HEK293 (cell line): ENCODE data around the gene BUD23.
A peak's percentile ranks its signal among the peaks of the same experiment; 100 is the strongest.

Experiments used
- EGR2 ChIP-seq: fragments of 450-650 bp; formaldehyde crosslinking; IDR thresholded peaks from 2 replicates; pipeline ENCODE4 v1.5.1; 2016; ENCODE audit warnings: low read depth, missing biosample characterization, missing genetic modification characterization
- GLI2 ChIP-seq: fragments of 450-650 bp; formaldehyde crosslinking; IDR thresholded peaks from 2 replicates; pipeline ENCODE4; 2017; ENCODE audit warnings: missing biosample characterization, missing genetic modification characterization, low read depth, borderline replicate concordance
- GLIS1 ChIP-seq: fragments of 450-650 bp; formaldehyde crosslinking; IDR thresholded peaks from 2 replicates; pipeline ENCODE4 v1.5.1; 2016; ENCODE audit warnings: missing biosample characterization, missing genetic modification characterization
- HOXC10 ChIP-seq: sonication (generic); formaldehyde crosslinking; IDR thresholded peaks from 2 replicates; pipeline ENCODE4 v1.8.1; 2023; ENCODE audit warnings: mild to moderate bottlenecking, missing genetic modification reagents
- IKZF3 ChIP-seq: fragments of 450-650 bp; IDR thresholded peaks from 2 replicates; pipeline ENCODE4 v1.5.0; 2018; ENCODE audit warnings: missing biosample characterization, mild to moderate bottlenecking, missing genetic modification characterization, moderate library complexity
- KLF8 ChIP-seq: fragments of 450-650 bp; formaldehyde crosslinking; IDR thresholded peaks from 2 replicates; pipeline ENCODE4 v1.5.1; 2016; ENCODE audit warnings: missing biosample characterization, missing genetic modification characterization
- KLF9 ChIP-seq: fragments of 450-650 bp; formaldehyde crosslinking; IDR thresholded peaks from 2 replicates; pipeline ENCODE4 v1.5.1; 2016; ENCODE audit warnings: missing biosample characterization, missing genetic modification characterization, low read depth
- MZF1 ChIP-seq: fragments of 450-650 bp; formaldehyde crosslinking; IDR thresholded peaks from 2 replicates; pipeline ENCODE4 v1.5.1; 2017; ENCODE audit warnings: missing biosample characterization, missing genetic modification characterization, borderline replicate concordance
- OVOL3 ChIP-seq: fragments of 450-650 bp; formaldehyde crosslinking; IDR thresholded peaks from 2 replicates; pipeline ENCODE4 v1.5.1; 2016; ENCODE audit warnings: missing biosample characterization, missing genetic modification characterization
- SP2 ChIP-seq: fragments of 450-650 bp; formaldehyde crosslinking; IDR thresholded peaks from 2 replicates; pipeline ENCODE4 v1.5.1; 2016; ENCODE audit warnings: missing biosample characterization, missing genetic modification characterization
- SP3 ChIP-seq: fragments of 450-650 bp; formaldehyde crosslinking; IDR thresholded peaks from 2 replicates; pipeline ENCODE4 v1.5.1; 2016; ENCODE audit warnings: missing biosample characterization, missing genetic modification characterization
- ZBTB7A ChIP-seq: fragments of 450-650 bp; formaldehyde crosslinking; IDR thresholded peaks from 2 replicates; pipeline ENCODE4 v1.5.1; 2016; ENCODE audit warnings: low read depth, missing biosample characterization, missing genetic modification characterization
- ZBTB8A ChIP-seq: fragments of 450-650 bp; formaldehyde crosslinking; IDR thresholded peaks from 2 replicates; pipeline ENCODE4 v1.5.1; 2016; ENCODE audit warnings: missing biosample characterization, missing genetic modification characterization
- ZEB2 ChIP-seq: fragments of 450-650 bp; formaldehyde crosslinking; IDR thresholded peaks from 2 replicates; pipeline ENCODE4 v1.5.1; 2016; ENCODE audit warnings: missing biosample characterization, missing genetic modification characterization
- ZNF138 ChIP-seq: fragments of 450-650 bp; formaldehyde crosslinking; IDR thresholded peaks from 2 replicates; pipeline ENCODE4 v1.5.1; 2016; ENCODE audit warnings: missing biosample characterization, missing genetic modification characterization, borderline replicate concordance
- ZNF169 ChIP-seq: fragments of 450-650 bp; formaldehyde crosslinking; IDR thresholded peaks from 2 replicates; pipeline ENCODE4 v1.5.1; 2016; ENCODE audit warnings: missing biosample characterization, missing genetic modification characterization
- ZNF184 ChIP-seq: fragments of 450-650 bp; IDR thresholded peaks from 2 replicates; pipeline ENCODE4 v1.5.1; 2018; ENCODE audit warnings: missing biosample characterization, mild to moderate bottlenecking, missing genetic modification characterization
- ZNF214 ChIP-seq: fragments of 450-650 bp; formaldehyde crosslinking; IDR thresholded peaks from 2 replicates; pipeline ENCODE4 v1.5.1; 2017; ENCODE audit warnings: missing biosample characterization, mild to moderate bottlenecking, missing genetic modification characterization, borderline replicate concordance
- ZNF221 ChIP-seq: fragments of 450-650 bp; formaldehyde crosslinking; IDR thresholded peaks from 2 replicates; pipeline ENCODE4 v1.5.1; 2017; ENCODE audit warnings: missing biosample characterization, missing genetic modification characterization, borderline replicate concordance
- ZNF394 ChIP-seq: fragments of 450-650 bp; formaldehyde crosslinking; IDR thresholded peaks from 2 replicates; pipeline ENCODE4 v1.5.1; 2016; ENCODE audit warnings: missing biosample characterization, missing genetic modification characterization, mild to moderate bottlenecking, moderate library complexity, borderline replicate concordance
- ZNF510 ChIP-seq: fragments of 450-650 bp; formaldehyde crosslinking; IDR thresholded peaks from 2 replicates; pipeline ENCODE4 v1.5.1; 2018; ENCODE audit warnings: mild to moderate bottlenecking, missing genetic modification characterization, missing biosample characterization; ENCODE audit not compliant: insufficient replicate concordance
- ZNF558 ChIP-seq: fragments of 450-650 bp; formaldehyde crosslinking; IDR thresholded peaks from 2 replicates; pipeline ENCODE4 v1.5.1; 2016; ENCODE audit warnings: missing biosample characterization, missing genetic modification characterization
- ZNF561 ChIP-seq: fragments of 450-650 bp; IDR thresholded peaks from 2 replicates; pipeline ENCODE4 v1.5.1; 2018; ENCODE audit warnings: missing biosample characterization, missing genetic modification characterization, borderline replicate concordance
- ZNF585B ChIP-seq: fragments of 450-650 bp; formaldehyde crosslinking; IDR thresholded peaks from 2 replicates; pipeline ENCODE4 v1.5.1; 2016; ENCODE audit warnings: missing biosample characterization, missing genetic modification characterization
- ZNF629 ChIP-seq: fragments of 450-650 bp; formaldehyde crosslinking; IDR thresholded peaks from 2 replicates; pipeline ENCODE4 v1.5.1; 2017; ENCODE audit warnings: missing biosample characterization, missing genetic modification characterization
- ZNF660 ChIP-seq: fragments of 450-650 bp; IDR thresholded peaks from 2 replicates; pipeline ENCODE4 v1.5.1; 2018; ENCODE audit warnings: missing biosample characterization, mild to moderate bottlenecking, missing genetic modification characterization
- ZSCAN18 ChIP-seq: fragments of 450-650 bp; formaldehyde crosslinking; IDR thresholded peaks from 2 replicates; pipeline ENCODE4 v1.5.1; 2016; ENCODE audit warnings: missing biosample characterization, missing genetic modification characterization
- ZSCAN30 ChIP-seq: fragments of 450-650 bp; IDR thresholded peaks from 2 replicates; pipeline ENCODE4 v1.5.1; 2018; ENCODE audit warnings: missing biosample characterization, mild to moderate bottlenecking, missing genetic modification characterization, moderate library complexity
- TF ChIP-seq, protein P1 (sequence below): fragments of 450-650 bp; formaldehyde crosslinking; optimal IDR thresholded peaks from 2 replicates; pipeline ENCODE3; 2016; ENCODE audit warnings: missing biosample characterization, mild to moderate bottlenecking, missing genetic modification characterization
- TF ChIP-seq, protein P2 (sequence below): fragments of 450-650 bp; formaldehyde crosslinking; IDR thresholded peaks from 2 replicates; pipeline ENCODE4 v1.5.1; 2016; ENCODE audit warnings: missing biosample characterization, missing genetic modification characterization
- TF ChIP-seq, protein P3 (sequence below): fragments of 450-650 bp; formaldehyde crosslinking; IDR thresholded peaks from 2 replicates; pipeline ENCODE4 v1.5.1; 2016; ENCODE audit warnings: missing biosample characterization, missing genetic modification characterization
- TF ChIP-seq, protein P4 (sequence below): fragments of 450-650 bp; formaldehyde crosslinking; IDR thresholded peaks from 2 replicates; pipeline ENCODE4 v1.5.1; 2016; ENCODE audit warnings: missing biosample characterization, missing genetic modification characterization

The BUD23 gene

DNA sequence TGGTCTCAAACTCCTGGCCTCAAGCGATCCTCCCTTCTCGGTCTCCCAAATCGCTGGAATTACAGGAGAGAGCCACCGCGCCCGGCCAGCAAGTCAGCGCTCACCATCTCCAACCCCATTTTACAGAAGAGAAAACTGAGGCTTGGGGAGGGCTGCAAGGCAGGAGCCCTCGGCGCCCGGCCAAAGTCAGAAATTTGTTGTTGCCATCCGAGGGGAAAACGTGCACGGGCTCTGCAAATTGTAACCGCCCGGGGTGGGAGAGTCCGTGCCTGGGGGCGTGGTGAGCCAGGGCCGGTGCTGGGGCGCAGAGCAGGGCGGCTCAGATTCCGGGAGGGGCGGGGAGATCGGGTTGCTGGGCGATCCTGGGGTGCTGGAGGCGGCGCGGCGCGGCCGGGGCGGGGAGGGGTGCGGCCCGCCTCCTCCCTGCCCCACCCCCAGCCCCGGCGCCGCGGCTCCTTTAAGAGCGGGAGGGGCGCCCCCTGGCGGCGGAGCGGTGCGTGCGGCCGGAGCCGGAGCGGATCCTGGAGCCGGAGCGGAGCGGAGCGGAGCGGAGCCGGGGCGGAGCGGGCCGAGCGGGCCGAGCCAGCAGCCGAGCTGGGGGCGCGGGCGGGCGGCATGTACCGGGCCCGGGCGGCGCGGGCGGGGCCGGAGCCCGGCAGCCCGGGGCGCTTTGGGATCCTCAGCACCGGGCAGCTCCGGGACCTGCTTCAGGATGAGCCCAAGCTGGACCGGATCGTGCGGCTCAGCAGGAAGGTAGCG lies 15.9 kb upstream of the BUD23 start, which contains the start of gene VPS37D (continued):
- TF ChIP-seq KLF8 (tag by site-specific recombination) (peak; percentile 88), OVOL3 (tag by site-specific recombination) (no peak), MZF1 (tag by site-specific recombination) (no peak), ZSCAN30 (tag by site-specific recombination) (peak; percentile 50; the same call in 1 of the 2 replicates), ZNF394 (tag by site-specific recombination) (no peak), ZEB2 (tag by site-specific recombination) (peak; percentile 68), ZBTB7A (tag by site-specific recombination) (no peak), IKZF3 (tag by site-specific recombination) (peak; percentile 43; the same call in 1 of the 2 replicates), ZNF558 (tag by site-specific recombination) (no peak), KLF9 (tag by site-specific recombination) (peak; percentile 81), ZNF585B (tag by site-specific recombination) (no peak), SP2 (tag by site-specific recombination) (peak; percentile 55), SP3 (tag by site-specific recombination) (peak; percentile 59), ZNF510 (tag by site-specific recombination) (no peak), ZBTB8A (peak; percentile 96), EGR2 (tag by site-specific recombination) (peak; percentile 21; the same call in 1 of the 2 replicates), ZNF660 (no peak; the same call in 1 of the 2 replicates), ZSCAN18 (tag by site-specific recombination) (no peak), ZNF138 (tag by site-specific recombination) (no peak), ZNF629 (tag by site-specific recombination) (0 out of 2 replicates have a peak, but pooled peaks have one; percentile 17), GLIS1 (peak; percentile 53; the same call in 1 of the 2 replicates), ZNF169 (tag by site-specific recombination) (no peak), GLI2 (no peak), ZNF184 (no peak), ZNF221 (tag by site-specific recombination) (no peak), HOXC10 (CRISPR knock-in tag) (no peak), ZNF214 (no peak), ZNF561 (peak; percentile 65; the same call in 1 of the 2 replicates)
- TF ChIP-seq, protein P1, sequence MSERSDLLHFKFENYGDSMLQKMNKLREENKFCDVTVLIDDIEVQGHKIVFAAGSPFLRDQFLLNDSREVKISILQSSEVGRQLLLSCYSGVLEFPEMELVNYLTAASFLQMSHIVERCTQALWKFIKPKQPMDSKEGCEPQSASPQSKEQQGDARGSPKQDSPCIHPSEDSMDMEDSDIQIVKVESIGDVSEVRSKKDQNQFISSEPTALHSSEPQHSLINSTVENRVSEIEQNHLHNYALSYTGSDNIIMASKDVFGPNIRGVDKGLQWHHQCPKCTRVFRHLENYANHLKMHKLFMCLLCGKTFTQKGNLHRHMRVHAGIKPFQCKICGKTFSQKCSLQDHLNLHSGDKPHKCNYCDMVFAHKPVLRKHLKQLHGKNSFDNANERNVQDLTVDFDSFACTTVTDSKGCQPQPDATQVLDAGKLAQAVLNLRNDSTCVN (tag by site-specific recombination): peak; percentile 49
- TF ChIP-seq, protein P2, sequence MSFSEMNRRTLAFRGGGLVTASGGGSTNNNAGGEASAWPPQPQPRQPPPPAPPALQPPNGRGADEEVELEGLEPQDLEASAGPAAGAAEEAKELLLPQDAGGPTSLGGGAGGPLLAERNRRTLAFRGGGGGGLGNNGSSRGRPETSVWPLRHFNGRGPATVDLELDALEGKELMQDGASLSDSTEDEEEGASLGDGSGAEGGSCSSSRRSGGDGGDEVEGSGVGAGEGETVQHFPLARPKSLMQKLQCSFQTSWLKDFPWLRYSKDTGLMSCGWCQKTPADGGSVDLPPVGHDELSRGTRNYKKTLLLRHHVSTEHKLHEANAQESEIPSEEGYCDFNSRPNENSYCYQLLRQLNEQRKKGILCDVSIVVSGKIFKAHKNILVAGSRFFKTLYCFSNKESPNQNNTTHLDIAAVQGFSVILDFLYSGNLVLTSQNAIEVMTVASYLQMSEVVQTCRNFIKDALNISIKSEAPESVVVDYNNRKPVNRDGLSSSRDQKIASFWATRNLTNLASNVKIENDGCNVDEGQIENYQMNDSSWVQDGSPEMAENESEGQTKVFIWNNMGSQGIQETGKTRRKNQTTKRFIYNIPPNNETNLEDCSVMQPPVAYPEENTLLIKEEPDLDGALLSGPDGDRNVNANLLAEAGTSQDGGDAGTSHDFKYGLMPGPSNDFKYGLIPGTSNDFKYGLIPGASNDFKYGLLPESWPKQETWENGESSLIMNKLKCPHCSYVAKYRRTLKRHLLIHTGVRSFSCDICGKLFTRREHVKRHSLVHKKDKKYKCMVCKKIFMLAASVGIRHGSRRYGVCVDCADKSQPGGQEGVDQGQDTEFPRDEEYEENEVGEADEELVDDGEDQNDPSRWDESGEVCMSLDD: peak; percentile 46; the same call in 1 of the 2 replicates
- TF ChIP-seq, protein P3, sequence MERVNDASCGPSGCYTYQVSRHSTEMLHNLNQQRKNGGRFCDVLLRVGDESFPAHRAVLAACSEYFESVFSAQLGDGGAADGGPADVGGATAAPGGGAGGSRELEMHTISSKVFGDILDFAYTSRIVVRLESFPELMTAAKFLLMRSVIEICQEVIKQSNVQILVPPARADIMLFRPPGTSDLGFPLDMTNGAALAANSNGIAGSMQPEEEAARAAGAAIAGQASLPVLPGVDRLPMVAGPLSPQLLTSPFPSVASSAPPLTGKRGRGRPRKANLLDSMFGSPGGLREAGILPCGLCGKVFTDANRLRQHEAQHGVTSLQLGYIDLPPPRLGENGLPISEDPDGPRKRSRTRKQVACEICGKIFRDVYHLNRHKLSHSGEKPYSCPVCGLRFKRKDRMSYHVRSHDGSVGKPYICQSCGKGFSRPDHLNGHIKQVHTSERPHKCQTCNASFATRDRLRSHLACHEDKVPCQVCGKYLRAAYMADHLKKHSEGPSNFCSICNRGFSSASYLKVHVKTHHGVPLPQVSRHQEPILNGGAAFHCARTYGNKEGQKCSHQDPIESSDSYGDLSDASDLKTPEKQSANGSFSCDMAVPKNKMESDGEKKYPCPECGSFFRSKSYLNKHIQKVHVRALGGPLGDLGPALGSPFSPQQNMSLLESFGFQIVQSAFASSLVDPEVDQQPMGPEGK (tag by site-specific recombination): peak; percentile 84
- TF ChIP-seq, protein P4, sequence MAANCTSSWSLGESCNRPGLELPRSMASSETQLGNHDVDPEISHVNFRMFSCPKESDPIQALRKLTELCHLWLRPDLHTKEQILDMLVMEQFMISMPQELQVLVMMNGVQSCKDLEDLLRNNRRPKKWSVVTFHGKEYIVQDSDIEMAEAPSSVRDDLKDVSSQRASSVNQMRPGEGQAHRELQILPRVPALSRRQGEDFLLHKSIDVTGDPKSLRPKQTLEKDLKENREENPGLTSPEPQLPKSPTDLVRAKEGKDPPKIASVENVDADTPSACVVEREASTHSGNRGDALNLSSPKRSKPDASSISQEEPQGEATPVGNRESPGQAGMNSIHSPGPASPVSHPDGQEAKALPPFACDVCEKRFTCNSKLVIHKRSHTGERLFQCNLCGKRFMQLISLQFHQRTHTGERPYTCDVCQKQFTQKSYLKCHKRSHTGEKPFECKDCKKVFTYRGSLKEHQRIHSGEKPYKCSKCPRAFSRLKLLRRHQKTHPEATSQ: no peak
